GM10248 (cell line): ENCODE data around the gene SERTAD3.
"Not testable (repeated sequence)": the region's sequence is repeated elsewhere in the genome, so short reads cannot be mapped to it uniquely, and the experiment has no call there.

Experiments used
- CTCF ChIA-PET: fragments of 300-600 bp; sonication (Branson Sonifier 250); formaldehyde crosslinking; extraction: SDS; loops from one replicate; lab custom pipeline; 2021; ENCODE audit warnings: antibody characterized with exemption; lab: Yijun Ruan, JAX
- POLR2A ChIA-PET: fragments of 350-650 bp; sonication (Branson Sonifier 250); formaldehyde crosslinking; extraction: SDS; loops from one replicate; lab custom pipeline; 2020; ENCODE audit warnings: antibody characterized with exemption; lab: Yijun Ruan, JAX
- DNase-seq: peaks from one replicate; pipeline ENCODE4 v3.0.0; 2012; ENCODE audit errors: extremely low spot score
- CTCF ChIP-seq: IDR thresholded peaks from 2 replicates; pipeline ENCODE4 v1.5.1; 2012; ENCODE audit warnings: mild to moderate bottlenecking, low read depth; ENCODE audit errors: extremely low read depth, missing control alignments, control extremely low read depth

The SERTAD3 gene

GRCh38 chr19:40444000-40444824, at the start of gene SERTAD3:
Gene SERTAD3 (minus strand): TSS chr19:40444335. CDS start chr19:40442080, 2,255 bp downstream.
- DNase-seq = peak; percentile 98
- ChIA-PET CTCF (interaction anchor here (1.1 to 4.2 kb wide), 6 partner anchors 9 to 25 kb away, joined by 4 to 27 read pairs (median 10); partner anchors contain the start of gene SERTAD1), POLR2A (interaction anchor here (0.6 to 4.3 kb wide), 4 partner anchors 18 to 79 kb away, joined by 3 to 28 read pairs (median 9); partner anchors contain the start of gene SERTAD1)
- no peak for TF ChIP-seq CTCF

GRCh38 chr19:40493778-40494177, 49.6 kb upstream of the SERTAD3 start:
- CTCF ChIA-PET = no interaction called here
- DNase-seq = no peak
- POLR2A ChIA-PET = no interaction called here
- no peak for TF ChIP-seq CTCF

- CTCF ChIA-PET = interaction anchor here (1.2 to 1.5 kb wide), 2 partner anchors 10 to 31 kb away, joined by 3 read pairs; no protein-coding TSS in a partner anchor
- POLR2A ChIA-PET = no interaction called here
- TF ChIP-seq CTCF = no peak
- no peak for DNase-seq
Measured at GRCh38 chr19:40492274-40492673, 48.1 kb upstream of the SERTAD3 start.

GRCh38 chr19:40489882-40490230, 45.7 kb upstream of the SERTAD3 start:
- CTCF ChIA-PET = interaction anchor here (1.0 kb wide), 1 partner anchor 11 kb away, joined by 5 read pairs; no protein-coding TSS in a partner anchor
- POLR2A ChIA-PET = no interaction called here
- TF ChIP-seq CTCF = no peak
- DNase-seq = no peak

GRCh38 chr19:40486017-40486416, 41.9 kb upstream of the SERTAD3 start:
- TF ChIP-seq CTCF = no peak
- no peak for DNase-seq
- CTCF ChIA-PET = interaction anchor here (1.4 kb wide), 1 partner anchor 24 kb away, joined by 3 read pairs; no protein-coding TSS in a partner anchor
- POLR2A ChIA-PET = no interaction called here

- POLR2A ChIA-PET = interaction anchor here (0.6 kb wide), 2 partner anchors 554 to 853 kb away, joined by 3 to 6 read pairs; no protein-coding TSS in a partner anchor
- not testable (repeated sequence) for DNase-seq
- CTCF ChIA-PET = interaction anchor here (1.4 to 4.1 kb wide), 2 partner anchors 11 to 145 kb away, joined by 3 to 26 read pairs; partner anchors contain the start of gene BLVRB
Measured at GRCh38 chr19:40475878-40476644, 31.9 kb upstream of the SERTAD3 start.
